ENCODE results near the gene RNF8.

Gene RNF8

GRCh38 chr6:37362101-37362828 lies 8.5 kb downstream of the RNF8 start:
- no peak for FAIRE-seq

DNA sequence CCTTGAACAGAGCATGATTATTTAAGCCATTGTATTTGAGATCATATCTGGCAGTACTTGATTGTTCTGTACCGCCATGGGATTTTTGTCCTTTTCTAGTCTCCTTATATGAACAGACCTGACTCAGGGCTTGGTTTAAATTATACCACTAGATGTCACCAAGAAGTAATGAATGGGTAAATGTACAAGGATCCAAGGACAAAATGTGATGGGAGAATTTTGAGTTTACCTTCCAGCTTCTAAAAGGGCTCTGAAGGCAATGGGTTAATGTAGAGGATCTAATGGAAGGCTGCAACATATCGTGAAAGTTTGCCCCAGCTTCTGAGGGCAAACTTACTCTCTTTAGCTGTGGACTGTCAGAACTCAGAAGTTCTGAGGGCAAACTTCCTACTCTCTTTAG lies 12.0 kb downstream of the RNF8 start:
- FAIRE-seq: peak; percentile 65

DNA sequence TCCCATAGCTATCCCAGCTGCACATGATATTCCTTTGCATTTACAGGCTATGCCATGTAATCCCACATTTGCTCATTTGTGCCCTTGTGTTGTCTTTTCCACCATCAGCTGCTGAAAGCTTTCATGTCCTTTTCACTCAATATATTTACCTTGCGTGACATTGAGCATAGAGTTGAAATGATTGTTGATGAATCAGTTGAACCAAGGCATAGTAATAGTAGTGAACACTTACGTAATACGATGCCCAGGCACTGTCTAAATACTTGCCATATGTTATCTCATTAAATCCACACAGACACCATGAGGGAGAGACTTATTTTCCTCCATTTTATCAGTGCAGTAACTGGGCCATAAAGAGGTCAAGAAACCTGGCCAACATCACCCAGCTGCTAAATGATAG lies 13.1 kb downstream of the RNF8 start:
- no peak for FAIRE-seq

DNA sequence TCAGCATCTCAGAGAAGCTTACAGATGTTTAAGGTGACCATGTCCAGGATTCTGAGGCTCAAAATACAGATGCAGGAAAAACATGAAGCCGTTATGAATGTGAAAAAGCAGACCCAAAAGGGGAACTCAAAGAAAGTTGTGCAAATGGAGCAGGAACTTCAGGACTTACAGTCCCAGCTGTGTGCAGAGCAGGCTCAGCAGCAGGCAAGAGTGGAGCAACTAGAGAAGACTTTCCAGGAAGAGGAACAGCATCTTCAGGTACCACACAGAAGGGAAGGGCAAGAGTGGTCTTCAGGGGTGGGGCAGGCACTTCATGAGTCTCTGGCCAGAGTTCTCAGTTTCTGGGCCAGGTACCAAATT lies 15.2 kb downstream of the RNF8 start:
- FAIRE-seq: no peak

- no peak for FAIRE-seq
Measured at GRCh38 chr6:37369321-37370201, 15.8 kb downstream of the RNF8 start.

GRCh38 chr6:37371154-37372083 lies 17.6 kb downstream of the RNF8 start:
- FAIRE-seq: no peak

DNA sequence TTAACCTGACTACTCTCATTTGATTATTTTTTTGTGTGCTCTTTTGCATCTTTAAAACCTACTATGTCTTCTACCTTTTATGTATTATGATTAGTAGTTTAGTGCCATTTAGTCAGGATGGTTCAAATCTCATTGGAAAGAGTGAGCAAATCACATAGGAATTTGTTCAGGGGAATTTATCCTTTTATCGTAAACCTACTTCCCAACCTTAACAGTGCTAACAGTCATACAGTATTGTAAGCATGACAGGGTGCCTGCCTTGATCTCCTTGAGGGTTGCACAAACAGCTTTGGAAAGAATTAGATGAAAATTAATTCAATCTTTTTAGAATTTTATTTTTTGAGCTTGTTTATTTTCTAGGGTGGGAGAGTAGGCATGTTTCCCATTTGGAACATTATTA lies 18.3 kb downstream of the RNF8 start:
- FAIRE-seq: no peak

DNA sequence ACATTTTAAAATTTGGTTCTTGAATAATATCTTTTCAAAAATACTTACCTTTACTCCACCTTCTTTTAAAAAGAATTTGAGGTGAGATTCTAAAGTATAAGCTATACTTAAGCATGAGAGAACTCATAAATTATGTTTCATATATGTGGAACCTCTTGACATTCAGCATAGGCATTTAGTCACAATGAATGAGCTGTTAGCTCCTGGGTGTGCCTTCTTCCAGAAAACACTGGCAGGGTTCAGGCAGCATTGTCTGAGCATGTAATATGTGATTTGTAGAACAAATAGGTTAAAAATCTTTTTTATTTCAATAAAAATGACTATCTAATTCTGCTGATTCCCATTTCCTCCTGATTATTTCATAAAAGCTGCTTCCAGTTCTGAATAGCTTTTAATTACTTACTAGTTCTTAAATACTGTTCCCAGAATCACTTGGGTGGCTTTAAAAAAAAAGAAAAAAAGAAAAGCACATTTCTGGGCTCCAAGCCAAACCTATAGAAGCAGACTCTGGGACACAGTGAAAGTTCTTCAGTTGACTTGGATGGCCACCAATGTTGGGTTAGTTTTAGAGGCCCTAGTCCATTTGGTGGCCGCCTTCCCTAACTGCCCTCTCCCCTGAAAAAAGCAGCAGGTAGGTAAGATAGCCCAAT lies 20.2 kb downstream of the RNF8 start:
- FAIRE-seq: no peak

DNA sequence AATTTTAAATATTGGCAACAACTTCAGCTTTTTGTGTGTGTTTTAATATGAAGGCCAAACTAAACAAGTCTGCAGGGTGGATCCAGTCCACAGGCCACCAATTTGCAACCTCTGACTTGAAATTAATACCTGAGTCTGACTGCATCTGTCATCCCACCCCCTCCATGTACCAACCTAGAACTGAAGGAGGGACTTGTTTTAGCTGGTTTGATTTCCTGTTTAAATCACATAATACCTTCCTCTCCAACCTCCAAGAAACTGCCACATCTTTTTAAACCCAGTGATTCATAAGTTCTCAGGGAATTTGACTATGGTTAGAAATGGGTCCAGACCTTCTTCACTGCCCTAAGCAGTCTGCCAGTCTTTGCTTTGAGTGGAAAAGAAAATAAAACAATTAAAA lies 21.6 kb downstream of the RNF8 start:
- no peak for FAIRE-seq

DNA sequence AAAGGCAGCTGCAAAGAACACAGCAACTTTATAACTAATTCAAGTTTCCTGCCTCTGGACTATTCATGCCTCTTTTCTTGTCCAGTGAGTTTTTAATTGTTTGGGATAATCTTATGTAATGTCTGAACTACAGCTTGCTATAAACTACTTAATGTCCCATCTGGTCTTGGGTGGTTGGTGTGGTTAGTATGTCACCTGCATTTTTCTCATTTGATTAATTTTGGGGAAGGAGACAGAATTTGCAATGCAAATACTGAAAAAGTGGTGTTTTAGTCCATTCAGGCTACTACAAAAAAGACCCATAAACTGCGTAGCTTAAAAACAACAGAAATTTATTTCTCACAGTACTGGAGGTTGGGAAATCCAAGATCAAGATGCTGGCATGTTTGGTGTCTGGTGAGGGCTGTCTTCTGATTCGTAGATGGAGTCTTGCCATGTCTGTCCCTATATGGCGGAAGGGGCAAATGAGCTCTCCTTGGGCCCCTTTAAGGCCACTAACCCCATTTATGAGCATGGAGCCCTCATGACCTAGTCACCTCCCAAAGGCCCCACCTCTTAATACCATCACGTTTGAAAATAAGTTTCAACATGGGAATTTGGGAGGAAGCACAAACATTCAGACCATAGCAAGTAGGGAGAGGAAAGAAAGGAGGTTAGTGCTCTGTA lies 22.4 kb downstream of the RNF8 start:
- FAIRE-seq: no peak

GRCh38 chr6:37381579-37381978 lies 27.8 kb downstream of the RNF8 start:
- FAIRE-seq: no peak

- FAIRE-seq: no peak
Measured at GRCh38 chr6:37382994-37383765, 29.4 kb downstream of the RNF8 start.

- no peak for FAIRE-seq
Measured at GRCh38 chr6:37388578-37388977, 34.8 kb downstream of the RNF8 start.

- FAIRE-seq: no peak
Measured at GRCh38 chr6:37389857-37390256, 36.1 kb downstream of the RNF8 start.

GRCh38 chr6:37391120-37391519 lies 37.3 kb downstream of the RNF8 start:
- FAIRE-seq: no peak

DNA sequence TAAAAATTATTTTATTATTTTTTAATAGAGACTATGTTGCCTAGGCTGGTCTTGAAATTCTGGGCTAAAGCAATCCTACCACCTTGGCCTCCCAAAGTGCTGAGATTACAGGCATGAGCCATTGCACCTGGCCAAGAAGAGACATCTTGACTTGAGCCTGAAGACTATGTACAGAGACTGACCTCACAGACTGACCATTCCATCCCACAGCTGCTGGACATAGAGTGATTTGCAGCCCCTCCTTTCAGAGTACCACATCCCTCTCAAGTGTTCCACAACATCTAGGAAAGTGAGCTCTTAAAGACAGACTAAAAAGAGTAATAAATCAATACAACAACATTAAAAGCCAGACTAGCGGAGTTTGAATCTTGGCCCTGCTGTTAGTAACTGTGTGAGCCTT lies 39.0 kb downstream of the RNF8 start:
- no peak for FAIRE-seq

GRCh38 chr6:37393381-37393929 lies 39.7 kb downstream of the RNF8 start:
- no peak for FAIRE-seq

GRCh38 chr6:37396571-37397180 lies 42.9 kb downstream of the RNF8 start:
- no peak for FAIRE-seq

DNA sequence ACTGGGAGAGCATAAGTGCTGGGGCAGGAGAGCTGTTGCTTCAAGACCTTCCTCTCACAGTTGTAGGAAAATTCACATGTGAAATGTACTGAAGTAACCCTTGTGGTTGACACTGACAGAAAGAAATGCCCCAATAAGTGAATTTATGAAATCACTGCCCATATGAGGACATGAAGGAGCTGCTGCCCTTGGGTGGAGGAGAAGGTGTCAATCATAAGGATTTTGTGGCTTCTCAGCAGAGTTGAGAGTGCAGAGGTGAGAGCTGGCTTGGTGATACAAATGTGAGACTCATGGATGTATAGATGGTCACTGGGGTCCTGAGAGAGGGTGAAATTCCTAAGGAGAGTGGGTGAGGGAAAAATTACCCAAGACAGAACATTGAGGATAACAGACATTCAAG lies 45.3 kb downstream of the RNF8 start:
- FAIRE-seq: no peak

- FAIRE-seq: no peak
Measured at GRCh38 chr6:37399795-37400490, 46.2 kb downstream of the RNF8 start.

All from TTC549 (cell line).